T1000 (cell line): ENCODE measurements around the gene GPR141.
"Not testable (repeated sequence)": the region's sequence is repeated elsewhere in the genome, so short reads cannot be mapped to it uniquely, and the experiment has no call there.

Experiments used
- DNase-seq: peaks from one replicate; lab custom pipeline; 2025; ENCODE audit warnings: mixed read lengths; lab: John Stamatoyannopoulos, UW

Gene GPR141

GRCh38 chr7:37686556-37687345 lies 3.2 kb downstream of the GPR141 start:
- DNase-seq, result no peak

- no peak for DNase-seq
These were observed 6.6 kb downstream of the GPR141 start for GRCh38 chr7:37690206-37690605.

GRCh38 chr7:37694208-37695094 lies 10.9 kb downstream of the GPR141 start:
- no peak for DNase-seq

- DNase-seq, result no peak
These were observed 14.7 kb downstream of the GPR141 start for GRCh38 chr7:37698276-37698675.

- no peak for DNase-seq
These were observed 15.2 kb downstream of the GPR141 start for GRCh38 chr7:37698782-37699181.

GRCh38 chr7:37701769-37702168 lies 18.2 kb downstream of the GPR141 start:
- DNase-seq, result no peak

- DNase-seq, result no peak
These were observed 19.8 kb downstream of the GPR141 start for GRCh38 chr7:37703361-37703760.

- DNase-seq, result not testable (repeated sequence)
These were observed 20.8 kb downstream of the GPR141 start for GRCh38 chr7:37704328-37704833.

- no peak for DNase-seq
These were observed 22.4 kb downstream of the GPR141 start for GRCh38 chr7:37705976-37706375.

GRCh38 chr7:37706804-37707203 lies 23.2 kb downstream of the GPR141 start:
- no peak for DNase-seq

- DNase-seq, result no peak
These were observed 24.4 kb downstream of the GPR141 start for GRCh38 chr7:37707754-37708485.

- DNase-seq, result no peak
These were observed 26.3 kb downstream of the GPR141 start for GRCh38 chr7:37709631-37710509.

- no peak for DNase-seq
These were observed 30.0 kb downstream of the GPR141 start for GRCh38 chr7:37713613-37714012.

- no peak for DNase-seq
These were observed 31.0 kb downstream of the GPR141 start for GRCh38 chr7:37714606-37715005.

- DNase-seq, result no peak
These were observed 35.0 kb downstream of the GPR141 start for GRCh38 chr7:37718585-37718984.

- DNase-seq, result no peak
These were observed 35.5 kb downstream of the GPR141 start for GRCh38 chr7:37719077-37719476.

GRCh38 chr7:37724732-37725131 lies 41.2 kb downstream of the GPR141 start:
- no peak for DNase-seq

GRCh38 chr7:37726016-37726415 lies 42.5 kb downstream of the GPR141 start:
- DNase-seq, result no peak

GRCh38 chr7:37728747-37729146 lies 45.2 kb downstream of the GPR141 start:
- no peak for DNase-seq

GRCh38 chr7:37729181-37729580 lies 45.6 kb downstream of the GPR141 start:
- DNase-seq, result no peak

- DNase-seq, result no peak
These were observed 46.9 kb downstream of the GPR141 start for GRCh38 chr7:37730501-37730900.
